SK-N-SH treated with all-trans-retinoic acid at 6 μM for 48 hours (cell line): ENCODE results near the gene TMEM165.

ENCODE experiments used
- ATAC-seq: fragments of 200-7000 bp; cut with Tn5 transposase; 3 replicates; pipeline ENCODE4 v1.9.1; 2020; ENCODE audit warnings: mild to moderate bottlenecking, moderate library complexity
- ARNTL ChIP-seq: fragments of 450-650 bp; formaldehyde crosslinking; IDR thresholded peaks from 2 replicates; pipeline ENCODE4 v1.5.0; 2020; ENCODE audit warnings: low read depth, mild to moderate bottlenecking, moderate library complexity, borderline replicate concordance
- BACH2 ChIP-seq: fragments of 250-450 bp; sonication (Bioruptor Pico); IDR thresholded peaks from 2 replicates; pipeline ENCODE4 v1.9.0; 2021; ENCODE audit warnings: mild to moderate bottlenecking, borderline replicate concordance
- CSRNP3 ChIP-seq: fragments of 250-450 bp; sonication (Bioruptor Pico); IDR thresholded peaks from 2 replicates; pipeline ENCODE4 v1.5.1; 2021; ENCODE audit warnings: mild to moderate bottlenecking, moderate library complexity
- ESRRG ChIP-seq: fragments of 250-450 bp; sonication (Bioruptor Pico); IDR thresholded peaks from 2 replicates; pipeline ENCODE4 v1.6.1; 2021; ENCODE audit warnings: mild to moderate bottlenecking
- GLIS3 ChIP-seq: fragments of 250-450 bp; sonication (Bioruptor Pico); IDR thresholded peaks from 2 replicates; pipeline ENCODE4 v1.5.0; 2020; ENCODE audit warnings: mild to moderate bottlenecking, moderate library complexity
- ISL1 ChIP-seq: fragments of 250-450 bp; sonication (Bioruptor Pico); IDR thresholded peaks from 2 replicates; pipeline ENCODE4 v2.1.2; 2022; ENCODE audit warnings: mild to moderate bottlenecking, moderate library complexity
- OSR1 ChIP-seq: fragments of 250-450 bp; sonication (Bioruptor Pico); IDR thresholded peaks from 2 replicates; pipeline ENCODE4 v1.8.0; 2022; ENCODE audit warnings: moderate library complexity, mild to moderate bottlenecking, inconsistent platforms
- POU6F1 ChIP-seq: fragments of 250-450 bp; sonication (Bioruptor Pico); IDR thresholded peaks from 2 replicates; pipeline ENCODE4 v1.8.0; 2021; ENCODE audit warnings: low read depth, mild to moderate bottlenecking, moderate library complexity, borderline replicate concordance
- PPARA ChIP-seq: fragments of 250-450 bp; sonication (Bioruptor Pico); IDR thresholded peaks from 2 replicates; pipeline ENCODE4 v1.5.0; 2020; ENCODE audit warnings: mild to moderate bottlenecking, borderline replicate concordance
- RARB ChIP-seq: fragments of 250-450 bp; sonication (Bioruptor Pico); IDR thresholded peaks from 2 replicates; pipeline ENCODE4 v1.8.0; 2021; ENCODE audit warnings: mild to moderate bottlenecking, moderate library complexity
- SNAI2 ChIP-seq: fragments of 250-450 bp; sonication (Bioruptor Pico); IDR thresholded peaks from 2 replicates; pipeline ENCODE4 v1.5.0; 2020; ENCODE audit warnings: mild to moderate bottlenecking, moderate library complexity
- TCF4 ChIP-seq: fragments of 250-450 bp; sonication (Bioruptor Pico); IDR thresholded peaks from 2 replicates; pipeline ENCODE4 v1.8.0; 2021; ENCODE audit warnings: mild to moderate bottlenecking, moderate library complexity, borderline replicate concordance
- TOX ChIP-seq: fragments of 250-450 bp; sonication (Bioruptor Pico); IDR thresholded peaks from 2 replicates; pipeline ENCODE4 v1.8.0; 2021; ENCODE audit warnings: mild to moderate bottlenecking, moderate library complexity, borderline replicate concordance
- TSHZ2 ChIP-seq: fragments of 250-450 bp; sonication (Bioruptor Pico); IDR thresholded peaks from 2 replicates; pipeline ENCODE4 v1.5.0; 2020; ENCODE audit warnings: mild to moderate bottlenecking, moderate library complexity
- ZC3H10 ChIP-seq: fragments of 250-450 bp; sonication (Bioruptor Pico); IDR thresholded peaks from 2 replicates; pipeline ENCODE4 v1.5.1; 2021; ENCODE audit warnings: mild to moderate bottlenecking, moderate library complexity
- ZFP3 ChIP-seq: fragments of 250-450 bp; sonication (Bioruptor Pico); IDR thresholded peaks from 2 replicates; pipeline ENCODE4 v1.5.0; 2020; ENCODE audit warnings: mild to moderate bottlenecking, moderate library complexity
- ZFP30 ChIP-seq: fragments of 450-650 bp; formaldehyde crosslinking; IDR thresholded peaks from 2 replicates; pipeline ENCODE4 v1.5.0; 2022; ENCODE audit warnings: mild to moderate bottlenecking, moderate library complexity
- ZNF565 ChIP-seq: fragments of 450-650 bp; formaldehyde crosslinking; conservative IDR thresholded peaks from 2 replicates; pipeline ENCODE4 v1.5.0; 2020; ENCODE audit warnings: low read depth, mild to moderate bottlenecking, moderate library complexity
- ZNF70 ChIP-seq: fragments of 450-650 bp; formaldehyde crosslinking; IDR thresholded peaks from 2 replicates; pipeline ENCODE4 v1.5.0; 2020; ENCODE audit warnings: mild to moderate bottlenecking, moderate library complexity
- ZNF8 ChIP-seq: fragments of 450-650 bp; formaldehyde crosslinking; IDR thresholded peaks from 2 replicates; pipeline ENCODE4 v1.5.0; 2020; ENCODE audit warnings: mild to moderate bottlenecking, moderate library complexity
- TF ChIP-seq, protein P1 (sequence below): fragments of 250-450 bp; sonication (Bioruptor Pico); IDR thresholded peaks from 2 replicates; pipeline ENCODE4 v1.5.1; 2020; ENCODE audit warnings: low read depth, mild to moderate bottlenecking, moderate library complexity

TMEM165 gene

DNA sequence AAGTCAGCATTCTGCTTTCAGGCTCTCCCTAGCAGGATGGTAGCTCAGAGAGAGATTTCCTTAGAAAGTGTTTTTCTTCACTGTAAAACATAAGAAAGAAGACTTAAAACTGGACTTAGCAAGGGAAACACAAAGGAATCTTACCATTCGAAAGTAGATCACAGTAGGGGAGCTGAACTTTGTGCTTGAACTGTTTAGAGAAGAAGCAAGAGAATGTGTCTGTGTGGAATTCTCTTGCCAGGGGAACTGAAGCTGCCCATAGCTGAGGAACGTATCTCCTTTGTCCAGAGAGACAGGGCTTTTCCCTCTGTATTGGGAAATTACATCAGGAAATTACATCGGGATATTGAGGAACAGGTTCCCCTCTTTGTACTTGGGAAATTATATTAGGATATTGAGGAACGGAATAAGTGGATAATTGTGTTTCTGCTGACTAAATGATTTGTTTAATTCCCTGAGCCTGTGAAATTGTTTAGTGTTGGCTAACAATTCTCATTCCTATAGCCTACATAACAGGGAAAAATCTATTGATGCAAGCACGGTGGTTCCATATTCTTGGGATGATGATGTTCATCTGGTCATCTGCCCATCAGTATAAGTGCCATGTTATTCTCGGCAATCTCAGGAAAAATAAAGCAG is 28.6 kb upstream of the TMEM165 start:
- no peak for ATAC-seq
- TF ChIP-seq TCF4 (CRISPR knock-in tag) (no peak), TOX (CRISPR knock-in tag) (no peak), ZNF70 (CRISPR knock-in tag) (no peak), ARNTL (CRISPR knock-in tag) (no peak), RARB (CRISPR knock-in tag) (no peak), ZNF565 (CRISPR knock-in tag) (no peak), ZNF8 (no peak)
- TF ChIP-seq, protein P1, sequence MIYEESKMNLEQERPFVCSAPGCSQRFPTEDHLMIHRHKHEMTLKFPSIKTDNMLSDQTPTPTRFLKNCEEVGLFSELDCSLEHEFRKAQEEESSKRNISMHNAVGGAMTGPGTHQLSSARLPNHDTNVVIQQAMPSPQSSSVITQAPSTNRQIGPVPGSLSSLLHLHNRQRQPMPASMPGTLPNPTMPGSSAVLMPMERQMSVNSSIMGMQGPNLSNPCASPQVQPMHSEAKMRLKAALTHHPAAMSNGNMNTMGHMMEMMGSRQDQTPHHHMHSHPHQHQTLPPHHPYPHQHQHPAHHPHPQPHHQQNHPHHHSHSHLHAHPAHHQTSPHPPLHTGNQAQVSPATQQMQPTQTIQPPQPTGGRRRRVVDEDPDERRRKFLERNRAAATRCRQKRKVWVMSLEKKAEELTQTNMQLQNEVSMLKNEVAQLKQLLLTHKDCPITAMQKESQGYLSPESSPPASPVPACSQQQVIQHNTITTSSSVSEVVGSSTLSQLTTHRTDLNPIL (CRISPR knock-in tag) = no peak

DNA sequence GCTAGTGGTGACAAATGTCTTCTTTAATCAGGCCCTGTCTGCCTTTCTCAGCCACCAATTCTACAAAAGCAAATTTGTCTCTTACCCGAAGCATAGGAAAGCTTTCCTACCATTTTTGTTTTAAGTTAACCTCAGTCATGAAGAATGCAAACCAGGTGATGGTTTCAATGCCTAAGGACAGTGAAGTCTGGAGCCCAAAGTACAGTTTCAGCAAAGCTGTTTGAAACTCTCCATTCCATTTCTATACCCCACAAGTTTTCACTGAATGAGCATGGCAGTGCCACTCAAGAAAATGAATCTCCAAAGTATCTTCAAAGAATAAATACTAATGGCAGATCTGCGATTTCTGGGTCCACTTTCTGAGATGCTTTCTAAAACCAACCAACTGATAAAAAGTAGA is 25.8 kb upstream of the TMEM165 start:
- ATAC-seq = no peak

DNA sequence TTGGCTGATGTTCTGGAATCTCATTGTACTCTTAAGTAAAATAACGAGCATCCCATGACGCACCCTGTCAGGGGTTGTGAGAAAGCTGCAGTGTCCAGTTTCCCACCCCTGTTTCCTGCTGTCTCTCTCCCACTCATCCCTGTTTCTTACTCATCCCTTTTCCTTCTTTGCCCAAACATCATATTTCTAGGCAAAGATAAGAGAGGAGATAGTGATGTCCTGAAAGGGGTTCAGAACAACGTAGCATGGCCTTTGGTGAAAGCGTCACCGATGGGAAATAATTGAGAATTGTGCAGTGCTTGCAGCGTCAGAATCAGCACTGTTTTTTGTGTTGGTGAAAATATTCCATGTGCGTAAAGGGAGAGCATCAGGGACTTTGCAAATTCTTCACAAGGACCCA is 23.5 kb upstream of the TMEM165 start:
- ATAC-seq = no peak
- TF ChIP-seq ISL1 (CRISPR knock-in tag) = no peak
- no peak for TF ChIP-seq PPARA (CRISPR knock-in tag)
- TF ChIP-seq ARNTL (CRISPR knock-in tag) = no peak
- TF ChIP-seq ZC3H10 (CRISPR knock-in tag) = no peak
- no peak for TF ChIP-seq SNAI2 (CRISPR knock-in tag)
- TF ChIP-seq OSR1 (CRISPR knock-in tag) = no peak
- TF ChIP-seq ZNF8 = no peak
- TF ChIP-seq TCF4 (CRISPR knock-in tag) = no peak
- TF ChIP-seq ZFP3 (CRISPR knock-in tag) = no peak
- TF ChIP-seq CSRNP3 (CRISPR knock-in tag) = no peak
- no peak for TF ChIP-seq RARB (CRISPR knock-in tag)
- TF ChIP-seq ZFP30 (CRISPR knock-in tag) = no peak
- no peak for TF ChIP-seq POU6F1
- no peak for TF ChIP-seq GLIS3 (CRISPR knock-in tag)
- no peak for TF ChIP-seq ZNF565 (CRISPR knock-in tag)
- no peak for TF ChIP-seq TOX (CRISPR knock-in tag)

More for the DNA sequence above, 25.8 kb upstream of the TMEM165 start:
- TF ChIP-seq RARB (CRISPR knock-in tag) (no peak), TCF4 (CRISPR knock-in tag) (no peak), ISL1 (CRISPR knock-in tag) (no peak), ZFP3 (CRISPR knock-in tag) (no peak), ZNF70 (CRISPR knock-in tag) (no peak), ZFP30 (CRISPR knock-in tag) (no peak), BACH2 (no peak), ARNTL (CRISPR knock-in tag) (no peak), ZC3H10 (CRISPR knock-in tag) (no peak), ESRRG (CRISPR knock-in tag) (no peak), ZNF565 (CRISPR knock-in tag) (no peak), GLIS3 (CRISPR knock-in tag) (no peak), TSHZ2 (CRISPR knock-in tag) (no peak), PPARA (CRISPR knock-in tag) (no peak), TOX (CRISPR knock-in tag) (no peak)
- TF ChIP-seq, protein P1 (CRISPR knock-in tag) = no peak
